Naive B cell (primary cell): ENCODE data around the gene PBRM1. TPM values are rescaled to one million over a fixed set of nuclear protein-coding genes. Genes with fewer than 3 reads are reported as not detected.

Experiments used
- ATAC-seq, 2 donors: fragments of 150-1000 bp; cut with Tn5 transposase; 2 replicates each; pipeline ENCODE4 v1.10.0; 2021; ENCODE audit warnings: low read depth in 2 of 2, mild to moderate bottlenecking in 2 of 2, moderate library complexity in 2 of 2
- DNase-seq: peaks from one replicate; pipeline ENCODE4 v3.0.0; 2022
- H3K27ac Mint-ChIP-seq, 6 donors: one replicate each; pipeline ENCODE4 v1.8.0; 2020 to 2022; ENCODE audit warnings: mild to moderate bottlenecking in 6 of 6, mixed read lengths in 6 of 6, moderate library complexity in 5 of 6, inconsistent platforms in 2 of 6
- H3K27me3 Mint-ChIP-seq, 3 donors: one replicate each; pipeline ENCODE4 v1.8.0; 2021 to 2022; ENCODE audit warnings: mixed read lengths in 3 of 3, mild to moderate bottlenecking in 1 of 3
- H3K36me3 Mint-ChIP-seq, 2 donors: one replicate each; pipeline ENCODE4 v1.8.0; 2020 to 2022; ENCODE audit warnings: mixed read lengths in 2 of 2, inconsistent platforms in 1 of 2, mild to moderate bottlenecking in 1 of 2
- H3K4me1 Mint-ChIP-seq, 3 donors: one replicate each; pipeline ENCODE4 v1.8.0; 2020 to 2022; ENCODE audit warnings: mixed read lengths in 3 of 3, inconsistent platforms in 1 of 3, mild to moderate bottlenecking in 1 of 3, moderate library complexity in 1 of 3
- H3K4me3 Mint-ChIP-seq, 8 donors: one replicate each; pipeline ENCODE4 v1.8.0; 2020 to 2022; ENCODE audit warnings: mild to moderate bottlenecking in 8 of 8, mixed read lengths in 8 of 8, moderate library complexity in 8 of 8, inconsistent platforms in 2 of 8
- H3K9me3 Mint-ChIP-seq, 7 donors: one replicate each; pipeline ENCODE4 v1.8.0; 2020 to 2022; ENCODE audit warnings: mixed read lengths in 7 of 7, mild to moderate bottlenecking in 5 of 7, inconsistent platforms in 2 of 7, moderate library complexity in 1 of 7
- polyA plus RNA-seq, 6 donors: library from polyadenylated mRNA; unstranded; fragments of 300-500 nt; fragmentation: Illumina TruSeq; gene quantifications; one replicate each; pipeline ENCODE4 v1.2.3, GENCODE V29; 2021; ENCODE audit warnings: low read depth in 6 of 6

The PBRM1 gene
- polyA plus RNA-seq, 6 donors from 2014 or later = 88.7 to 133 (median 95.8) TPM

DNA sequence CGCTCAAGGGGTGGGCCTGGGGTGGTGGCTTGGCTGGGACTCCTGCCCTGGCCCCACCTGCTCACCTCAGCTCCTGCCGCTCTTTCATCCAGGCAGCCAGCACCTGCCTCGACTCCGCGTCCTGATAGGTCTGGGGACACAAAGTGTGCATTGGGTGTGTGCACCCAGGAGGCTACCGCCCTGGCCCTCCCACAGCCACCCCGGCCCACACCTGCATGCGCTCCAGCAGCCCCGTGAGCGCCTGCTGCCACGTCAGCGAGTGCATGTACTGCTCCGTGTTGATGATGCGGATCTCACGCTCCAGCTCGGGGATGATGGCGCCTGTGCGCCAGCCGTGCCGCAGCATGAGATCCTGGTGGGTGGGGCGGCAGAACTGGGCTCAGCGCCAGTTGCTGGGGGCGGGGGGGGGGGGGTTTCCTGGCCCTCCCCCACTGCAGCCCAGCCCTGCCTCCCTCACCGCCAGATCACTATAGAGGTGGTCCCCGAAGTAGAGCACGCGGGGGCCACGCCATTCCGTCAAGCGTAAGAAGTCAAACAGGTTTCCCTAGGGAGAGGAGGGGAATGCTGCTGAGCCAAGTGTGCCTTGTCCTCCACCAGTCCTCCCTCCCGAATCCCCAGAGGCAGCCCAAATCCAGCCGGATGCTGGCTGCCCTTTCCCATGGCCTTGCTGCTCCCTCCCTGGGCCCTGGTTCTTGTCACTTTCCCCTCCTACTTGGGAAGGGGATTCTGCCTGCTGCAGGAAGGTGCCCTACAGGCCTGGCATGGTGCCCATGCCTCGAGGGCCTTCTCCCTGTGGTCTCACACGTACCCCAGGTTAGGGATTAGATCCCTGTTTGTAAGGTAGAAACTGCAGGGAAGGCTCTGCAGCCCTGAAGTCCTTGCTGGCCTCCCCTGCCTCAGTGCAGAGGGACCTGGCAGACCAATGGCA is 160.7 kb downstream of the PBRM1 start:
- no peaks in the 10 kb centered on the region for H3K36me3 Mint-ChIP-seq
- DNase-seq (no peak), ATAC-seq (no peak)
- H3K27me3 Mint-ChIP-seq = no peaks in the 10 kb centered on the region
- no peaks in the 10 kb centered on the region for H3K9me3 Mint-ChIP-seq
- H3K4me3 Mint-ChIP-seq = no peak overlapping the region
- no peaks in the 10 kb centered on the region for H3K4me1 Mint-ChIP-seq
- H3K27ac Mint-ChIP-seq = no peak overlapping the region

GRCh38 chr3:52524258-52524751 is 161.4 kb downstream of the PBRM1 start:
- DNase-seq (no peak), ATAC-seq (no peak)
- no peaks in the 10 kb centered on the region for H3K36me3 Mint-ChIP-seq
- H3K27ac Mint-ChIP-seq = no peak overlapping the region
- H3K9me3 Mint-ChIP-seq = no peaks in the 10 kb centered on the region
- H3K4me1 Mint-ChIP-seq = no peaks in the 10 kb centered on the region
- H3K27me3 Mint-ChIP-seq = no peaks in the 10 kb centered on the region
- H3K4me3 Mint-ChIP-seq = no peak overlapping the region

DNA sequence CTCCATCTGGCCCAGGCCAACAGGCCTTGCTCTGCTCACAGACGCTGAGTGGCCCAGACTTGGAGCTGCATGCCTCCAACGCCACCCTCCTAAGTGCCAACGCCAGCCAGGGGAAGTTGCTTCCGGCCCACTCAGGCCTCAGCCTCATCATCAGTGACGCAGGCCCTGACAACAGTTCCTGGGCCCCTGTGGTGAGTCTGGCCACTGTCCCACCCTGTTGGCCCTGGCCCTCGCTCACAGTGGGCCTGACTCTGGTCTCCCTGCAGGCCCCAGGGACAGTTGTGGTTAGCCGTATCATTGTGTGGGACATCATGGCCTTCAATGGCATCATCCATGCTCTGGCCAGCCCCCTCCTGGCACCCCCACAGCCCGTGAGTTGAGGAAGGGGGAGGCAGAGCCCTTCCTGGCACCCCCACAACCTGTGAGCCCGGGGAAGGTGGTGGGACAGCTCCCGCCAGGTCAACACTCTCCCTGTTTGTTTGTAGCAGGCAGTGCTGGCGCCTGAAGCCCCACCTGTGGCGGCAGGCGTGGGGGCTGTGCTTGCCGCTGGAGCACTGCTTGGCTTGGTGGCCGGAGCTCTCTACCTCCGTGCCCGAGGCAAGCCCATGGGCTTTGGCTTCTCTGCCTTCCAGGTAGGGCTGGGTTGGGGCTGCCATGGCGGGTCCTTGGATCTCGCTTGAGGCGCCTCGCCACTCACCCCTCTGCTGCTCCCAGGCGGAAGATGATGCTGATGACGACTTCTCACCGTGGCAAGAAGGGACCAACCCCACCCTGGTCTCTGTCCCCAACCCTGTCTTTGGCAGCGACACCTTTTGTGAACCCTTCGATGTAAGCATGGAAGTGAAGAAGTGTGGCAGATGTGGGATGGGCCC is 162.1 kb downstream of the PBRM1 start:
- no peak for ATAC-seq
- DNase-seq = no peak
- Mint-ChIP-seq H3K27me3 (no peaks in the 10 kb centered on the region), H3K27ac (no peak overlapping the region), H3K4me1 (no peaks in the 10 kb centered on the region), H3K36me3 (no peaks in the 10 kb centered on the region), H3K4me3 (no peak overlapping the region), H3K9me3 (no peaks in the 10 kb centered on the region)

DNA sequence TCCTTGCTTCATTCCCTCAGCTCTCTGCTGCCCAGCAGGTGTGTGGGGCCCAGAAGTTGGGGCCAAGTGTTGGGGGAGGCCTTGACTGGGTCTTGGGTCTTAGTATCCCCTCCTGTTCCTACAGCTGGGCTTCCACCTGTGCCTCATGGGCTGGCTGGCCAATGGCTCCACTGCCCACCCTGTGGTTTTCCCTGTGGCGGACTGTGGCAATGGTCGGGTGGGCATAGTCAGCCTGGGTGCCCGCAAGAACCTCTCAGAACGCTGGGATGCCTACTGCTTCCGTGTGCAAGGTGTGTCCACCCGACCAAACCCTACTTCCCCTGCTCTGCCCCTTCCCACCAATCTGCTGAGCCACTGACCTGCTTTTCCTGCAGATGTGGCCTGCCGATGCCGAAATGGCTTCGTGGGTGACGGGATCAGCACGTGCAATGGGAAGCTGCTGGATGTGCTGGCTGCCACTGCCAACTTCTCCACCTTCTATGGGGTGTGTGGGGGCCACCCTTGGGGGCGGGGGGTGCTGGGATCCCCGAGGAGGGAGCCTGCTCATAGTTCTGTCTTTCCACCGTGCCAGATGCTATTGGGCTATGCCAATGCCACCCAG is 163.0 kb downstream of the PBRM1 start:
- Mint-ChIP-seq H3K4me3 (no peak overlapping the region), H3K36me3 (no peaks in the 10 kb centered on the region), H3K27me3 (no peaks in the 10 kb centered on the region), H3K27ac (no peak overlapping the region), H3K9me3 (no peaks in the 10 kb centered on the region), H3K4me1 (no peaks in the 10 kb centered on the region)
- DNase-seq (no peak), ATAC-seq (no peak)

GRCh38 chr3:52521881-52522650 is 163.6 kb downstream of the PBRM1 start:
- H3K9me3 Mint-ChIP-seq = no peaks in the 10 kb centered on the region
- no peaks in the 10 kb centered on the region for H3K27me3 Mint-ChIP-seq
- ATAC-seq = no peak
- no peak overlapping the region for H3K4me3 Mint-ChIP-seq
- no peak overlapping the region for H3K27ac Mint-ChIP-seq
- no peak for DNase-seq
- H3K36me3 Mint-ChIP-seq = no peaks in the 10 kb centered on the region
- no peaks in the 10 kb centered on the region for H3K4me1 Mint-ChIP-seq

GRCh38 chr3:52521488-52521824 is 164.3 kb downstream of the PBRM1 start:
- Mint-ChIP-seq H3K4me3 (no peak overlapping the region), H3K27ac (no peak overlapping the region), H3K27me3 (no peaks in the 10 kb centered on the region), H3K9me3 (no peaks in the 10 kb centered on the region), H3K36me3 (no peaks in the 10 kb centered on the region), H3K4me1 (no peaks in the 10 kb centered on the region)
- ATAC-seq (no peak), DNase-seq (no peak)

DNA sequence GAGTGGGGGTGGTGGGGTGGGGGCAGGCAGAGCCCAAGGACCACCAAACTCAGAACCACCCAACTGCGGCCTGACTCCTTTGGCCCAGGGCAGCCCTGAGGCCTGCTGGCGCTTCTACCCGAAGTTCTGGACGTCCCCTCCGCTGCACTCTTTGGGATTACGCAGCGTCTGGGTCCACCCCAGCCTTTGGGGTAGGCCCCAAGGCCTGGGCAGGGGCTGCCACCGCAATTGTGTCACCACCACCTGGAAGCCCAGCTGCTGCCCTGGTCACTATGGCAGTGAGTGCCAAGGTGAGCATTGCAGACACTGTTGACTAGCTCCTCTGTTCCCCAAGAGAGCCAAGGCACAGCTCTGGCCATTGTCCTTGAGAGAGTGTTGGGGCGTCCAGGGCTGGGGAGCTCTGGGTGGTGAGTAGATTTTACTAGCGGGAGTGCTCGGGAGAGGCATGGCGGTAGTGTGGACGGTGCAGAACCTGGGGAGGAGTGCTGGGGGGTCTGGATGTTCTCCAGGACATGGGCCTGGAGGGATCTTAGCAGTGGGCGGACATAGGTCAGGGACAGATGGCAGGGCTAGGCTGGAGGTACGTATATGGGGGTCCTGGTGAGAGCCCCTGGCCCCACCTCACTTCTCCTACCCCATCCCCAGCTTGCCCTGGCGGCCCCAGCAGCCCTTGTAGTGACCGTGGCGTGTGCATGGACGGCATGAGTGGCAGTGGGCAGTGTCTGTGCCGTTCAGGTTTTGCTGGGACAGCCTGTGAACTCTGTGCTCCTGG is 164.8 kb downstream of the PBRM1 start:
- H3K27ac Mint-ChIP-seq = no peak overlapping the region
- no peaks in the 10 kb centered on the region for H3K27me3 Mint-ChIP-seq
- H3K4me3 Mint-ChIP-seq = no peak overlapping the region
- no peaks in the 10 kb centered on the region for H3K9me3 Mint-ChIP-seq
- no peaks in the 10 kb centered on the region for H3K36me3 Mint-ChIP-seq
- H3K4me1 Mint-ChIP-seq = no peaks in the 10 kb centered on the region
- ATAC-seq (no peak), DNase-seq (no peak)

GRCh38 chr3:52520141-52520667 is 165.5 kb downstream of the PBRM1 start:
- ATAC-seq (no peak), DNase-seq (no peak)
- Mint-ChIP-seq H3K9me3 (no peaks in the 10 kb centered on the region), H3K4me3 (no peak overlapping the region), H3K27me3 (no peaks in the 10 kb centered on the region), H3K36me3 (no peaks in the 10 kb centered on the region), H3K27ac (no peak overlapping the region), H3K4me1 (no peaks in the 10 kb centered on the region)

GRCh38 chr3:52519445-52520140 is 166.1 kb downstream of the PBRM1 start:
- no peak for DNase-seq
- Mint-ChIP-seq H3K4me1 (no peaks in the 10 kb centered on the region), H3K27me3 (no peaks in the 10 kb centered on the region), H3K4me3 (no peak overlapping the region), H3K27ac (peak overlapping the region in 1 of 6 donors; percentile 47), H3K36me3 (no peaks in the 10 kb centered on the region), H3K9me3 (no peaks in the 10 kb centered on the region)
- no peak for ATAC-seq

DNA sequence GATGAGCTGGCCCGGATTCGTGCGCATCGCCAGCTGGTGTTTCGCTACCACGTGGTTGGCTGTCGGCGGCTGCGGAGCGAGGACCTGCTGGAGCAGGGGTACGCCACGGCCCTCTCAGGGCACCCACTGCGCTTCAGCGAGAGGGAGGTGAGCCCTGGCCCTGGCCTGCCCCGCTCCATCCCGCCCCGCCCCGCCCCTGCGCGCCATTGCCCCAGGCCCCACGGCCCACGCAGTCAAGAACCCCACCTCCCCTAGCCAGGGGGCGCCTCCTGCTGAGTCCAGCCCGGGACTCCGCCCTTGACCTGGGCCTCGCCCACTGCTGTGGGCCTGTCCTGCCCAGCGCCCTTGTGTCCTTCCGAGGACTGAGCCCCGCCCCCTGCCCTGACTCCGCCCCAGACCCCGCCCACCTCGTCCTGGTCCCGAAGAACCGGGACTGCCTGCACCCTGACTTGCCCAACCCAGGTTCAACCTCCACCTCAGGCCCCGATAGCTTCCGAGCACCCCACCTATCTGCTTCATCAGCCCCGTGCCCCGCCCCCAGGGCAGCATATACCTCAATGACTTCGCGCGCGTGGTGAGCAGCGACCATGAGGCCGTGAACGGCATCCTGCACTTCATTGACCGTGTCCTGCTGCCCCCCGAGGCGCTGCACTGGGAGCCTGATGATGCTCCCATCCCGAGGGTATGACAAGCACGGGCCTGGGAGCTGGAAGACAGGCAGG is 166.8 kb downstream of the PBRM1 start:
- Mint-ChIP-seq H3K27ac (peak overlapping the region in 1 of 6 donors; percentile 64), H3K4me1 (no peaks in the 10 kb centered on the region), H3K36me3 (no peaks in the 10 kb centered on the region), H3K27me3 (no peaks in the 10 kb centered on the region), H3K9me3 (no peaks in the 10 kb centered on the region), H3K4me3 (no peak overlapping the region)
- no peak for DNase-seq
- no peak for ATAC-seq

DNA sequence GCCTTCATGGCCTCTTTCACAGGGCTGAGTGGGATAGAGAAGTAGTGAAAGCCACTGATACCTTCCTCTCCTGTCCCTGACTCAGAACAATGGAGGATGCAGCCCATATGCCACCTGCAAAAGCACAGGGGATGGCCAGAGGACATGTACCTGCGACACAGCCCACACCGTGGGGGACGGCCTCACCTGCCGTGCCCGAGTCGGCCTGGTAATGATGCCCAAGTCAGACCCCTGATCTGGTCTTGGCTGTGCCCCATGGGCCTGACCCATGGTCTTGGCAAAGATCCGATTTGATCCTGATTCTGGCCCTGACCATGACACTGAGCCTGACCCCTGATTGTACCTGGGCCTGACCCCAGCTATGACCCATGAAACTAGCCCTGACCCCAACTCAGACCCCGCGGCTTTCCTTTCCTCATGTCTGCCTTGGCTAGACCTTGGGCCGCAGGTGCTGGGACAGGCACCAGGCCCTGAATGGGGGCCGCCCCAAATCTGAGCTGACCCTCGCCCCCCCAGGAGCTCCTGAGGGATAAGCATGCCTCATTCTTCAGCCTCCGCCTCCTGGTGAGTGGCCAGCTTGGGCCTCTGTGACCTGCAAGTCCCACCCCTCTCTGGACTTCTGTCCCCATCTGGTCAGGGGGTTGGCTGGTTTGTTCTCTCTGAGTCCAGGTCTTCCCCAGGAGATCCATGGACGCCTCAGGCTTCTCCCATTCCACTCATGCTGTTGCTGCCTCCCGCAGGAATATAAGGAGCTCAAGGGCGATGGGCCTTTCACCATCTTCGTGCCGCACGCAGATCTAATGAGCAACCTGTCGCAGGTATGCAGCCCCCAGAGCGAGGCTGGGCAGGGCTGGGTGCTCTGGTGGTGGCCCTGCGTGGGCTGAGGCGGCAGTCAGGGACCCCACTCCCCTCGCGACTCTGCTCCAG is 167.7 kb downstream of the PBRM1 start:
- H3K27me3 Mint-ChIP-seq = no peaks in the 10 kb centered on the region
- H3K4me3 Mint-ChIP-seq = no peak overlapping the region
- DNase-seq = no peak
- no peaks in the 10 kb centered on the region for H3K4me1 Mint-ChIP-seq
- H3K36me3 Mint-ChIP-seq = no peaks in the 10 kb centered on the region
- no peaks in the 10 kb centered on the region for H3K9me3 Mint-ChIP-seq
- ATAC-seq = no peak
- H3K27ac Mint-ChIP-seq = peak overlapping the region in 1 of 6 donors; percentile 11
